Heart left ventricle (tissue), 16 donors: ENCODE measurements around the gene TECPR2. TPM values are rescaled to one million over a fixed set of nuclear protein-coding genes. Genes with fewer than 3 reads are reported as not detected.
A peak's percentile ranks its signal among the peaks of the same experiment; 100 is the strongest.
"Not testable (repeated sequence)": the region's sequence is repeated elsewhere in the genome, so short reads cannot be mapped to it uniquely, and the experiment has no call there.

Source experiments
- ATAC-seq, 4 donors: fragments of 200-7000 bp; cut with Tn5 transposase; one replicate each; pipeline ENCODE4 v1.9.1; 2020 to 2022; ENCODE audit warnings: moderate library complexity in 4 of 4, mild to moderate bottlenecking in 3 of 4, moderate number of reproducible peaks in 1 of 4
- DNase-seq, 5 donors: peaks; one replicate each; pipeline ENCODE4 v3.0.0-alpha.2; 2020
- H3K27ac ChIP-seq, 12 donors: fragments of 200-600 bp; sonication (generic) in 4 of 12; one replicate each; pipeline versions ENCODE4 v1.5.0 to v1.8.0; 2016 to 2022; ENCODE audit warnings: mild to moderate bottlenecking in 2 of 12
- H3K27me3 ChIP-seq, 9 donors: fragments of 200-600 bp; sonication (generic) in 2 of 9; one replicate each; pipeline versions ENCODE4 v1.5.1 to v1.8.0; 2016 to 2022; ENCODE audit warnings: mild to moderate bottlenecking in 3 of 9
- H3K36me3 ChIP-seq, 9 donors: fragments of 200-600 bp; sonication (generic) in 2 of 9; one replicate each; pipeline versions ENCODE4 v1.5.0 to v1.8.0; 2018 to 2022; ENCODE audit warnings: mild to moderate bottlenecking in 2 of 9
- H3K4me1 ChIP-seq, 12 donors: fragments of 200-600 bp; sonication (generic) in 4 of 12; one replicate each; pipeline versions ENCODE4 v1.5.0 to v1.8.0; 2016 to 2022; ENCODE audit warnings: mild to moderate bottlenecking in 3 of 12
- H3K4me3 ChIP-seq, 12 donors: fragments of 200-600 bp; sonication (generic) in 4 of 12; one replicate each; pipeline versions ENCODE4 v1.5.0 to v1.8.0; 2017 to 2022; ENCODE audit warnings: mild to moderate bottlenecking in 9 of 12, moderate library complexity in 4 of 12
- H3K9me3 ChIP-seq, 12 donors: fragments of 200-600 bp; sonication (generic) in 4 of 12; one replicate each; pipeline versions ENCODE4 v1.5.0 to v1.8.0; 2016 to 2022; ENCODE audit warnings: mild to moderate bottlenecking in 1 of 12
- POLR2A ChIP-seq, 2 donors: fragments of 450-650 bp; IDR thresholded peaks; one replicate each; pipeline ENCODE4 v1.6.1; 2017; ENCODE audit warnings: antibody characterized with exemption in 2 of 2, mild to moderate bottlenecking in 2 of 2, moderate library complexity in 2 of 2
- WGBS, 4 donors: extraction: QIAGEN DNeasy Blood & Tissue Kit in 2 of 4; methylation state at CpG; one replicate each; pipeline versions ENCODE4 v1.1.5 to v1.1.7; 2013 to 2018; 5-methylcytosine and 5-hydroxymethylcytosine counted together
- intact Hi-C, 10 donors: fragments of 100-400 bp; cut with DNase I; formaldehyde crosslinking; loops; one replicate each; pipeline versions ENCODE4 v1.11.1 to v1.14.2; 2022
- polyA plus RNA-seq, 2 donors: library from polyadenylated mRNA; stranded (reverse); fragments of 200-250 nt; gene quantifications; one replicate each; pipeline ENCODE4 v1.2.3, GENCODE V29; 2013
- total RNA-seq, 9 donors: library from RNA; depleted of rRNA in 2 of 9; stranded (reverse); fragments of >200 nt in 2 of 9; fragmentation: NEBNext Ultra II Directional in 3 of 9; extraction: Animal tissue kit (Norgen Biotek cat#: 25700) in 3 of 9; gene quantifications; one replicate each; pipeline versions ENCODE4 v1.1.0 to v1.2.4, GENCODE V29; 2016 to 2023
- TF ChIP-seq, protein P1 (sequence below), 12 donors: fragments of 200-600 bp; sonication (generic) in 4 of 12; IDR thresholded peaks; one replicate each; pipeline versions ENCODE4 v1.5.0 to v1.8.0; 2018 to 2022; ENCODE audit warnings: antibody characterized with exemption in 12 of 12, mild to moderate bottlenecking in 5 of 12
- donor health status: ischemic (EF 13 %, LVEDD 7.1; RV severe dilation, severe dysfunction).
- donor health status: healthy with polysubstance abuse.
- donor health status: DM: no; HTN: yes; CAD: no.
- donor health status: DM: no; HTN: no; CAD: no.
- donor health status: ischemic (EF 25% LVEDD 6.9; RV normal size, moderate dysfunction).
- donor health status: ischemic (EF 25% LVEDD 5.7; RV mildly dilated, moderate dysfunction).
- donor health status: healthy.
- donor health status: DM: yes; HTN: yes; CAD: no.
- donor health status: ischemic (EF 35%, LVEDD 5.7; RV mildly dilated, moderate dysfunction).
- donor health status: nonischemic (EF 11% LVEDD 7.7; RV severe dilation, severe dysfunction).
- donor health status: DM: yes; HTN: yes; CAD: no.
- donor health status: PGD.
- donor health status: ischemic (EF 29% LVEDD 5.4; RV normal size, mild dysfunction).
- donor health status: nonischemic (EF 23%, LVEDD 6.1; RV moderate dilation, normal function).

The TECPR2 gene
- total and polyA plus RNA-seq, 11 donors: 9.9 to 30.6 (median 22.3) TPM

DNA sequence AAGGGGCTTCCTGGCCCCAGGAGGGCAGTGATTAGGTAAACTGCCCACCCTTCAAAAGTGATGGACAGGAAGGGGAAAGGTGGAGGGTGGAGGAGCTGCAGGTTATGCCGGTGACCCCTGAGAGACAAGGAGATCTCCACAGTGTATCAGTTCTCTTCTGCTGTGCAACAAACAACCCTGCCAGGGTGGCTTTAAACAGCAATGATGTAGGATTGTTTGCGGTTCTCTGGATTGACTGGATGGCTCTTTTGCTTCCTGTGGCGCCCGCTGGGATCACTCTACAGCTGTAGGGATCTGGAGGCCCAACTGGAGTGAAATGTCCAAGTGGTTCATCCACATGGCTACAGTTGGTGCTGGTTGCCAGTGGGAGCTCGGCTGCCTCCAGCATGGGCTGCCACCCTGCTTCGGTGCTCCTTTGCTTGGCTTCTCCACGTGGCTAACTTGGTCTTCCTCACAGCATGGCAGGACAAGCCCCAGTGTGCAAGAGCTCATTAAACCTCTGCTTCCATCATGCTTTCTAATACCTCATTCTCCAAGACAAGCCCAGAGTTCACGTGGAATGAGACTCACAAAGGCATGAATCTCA lies 155.4 kb downstream of the TECPR2 start:
- no peak overlapping the region for H3K4me3 ChIP-seq
- intact Hi-C loops: loop anchor here in 6 of 10 donors (5.0 to 10.0 kb wide), 5 partner anchors 153 to 201 kb away; partner anchors contain the start of genes CINP (in 5 of the 6), TECPR2 (in 5 of the 6) and ZNF839 (in 2 of the 6)
- TF ChIP-seq POLR2A (IDR thresholded peaks at IDR 0.05): no peak
- TF ChIP-seq, protein P1, sequence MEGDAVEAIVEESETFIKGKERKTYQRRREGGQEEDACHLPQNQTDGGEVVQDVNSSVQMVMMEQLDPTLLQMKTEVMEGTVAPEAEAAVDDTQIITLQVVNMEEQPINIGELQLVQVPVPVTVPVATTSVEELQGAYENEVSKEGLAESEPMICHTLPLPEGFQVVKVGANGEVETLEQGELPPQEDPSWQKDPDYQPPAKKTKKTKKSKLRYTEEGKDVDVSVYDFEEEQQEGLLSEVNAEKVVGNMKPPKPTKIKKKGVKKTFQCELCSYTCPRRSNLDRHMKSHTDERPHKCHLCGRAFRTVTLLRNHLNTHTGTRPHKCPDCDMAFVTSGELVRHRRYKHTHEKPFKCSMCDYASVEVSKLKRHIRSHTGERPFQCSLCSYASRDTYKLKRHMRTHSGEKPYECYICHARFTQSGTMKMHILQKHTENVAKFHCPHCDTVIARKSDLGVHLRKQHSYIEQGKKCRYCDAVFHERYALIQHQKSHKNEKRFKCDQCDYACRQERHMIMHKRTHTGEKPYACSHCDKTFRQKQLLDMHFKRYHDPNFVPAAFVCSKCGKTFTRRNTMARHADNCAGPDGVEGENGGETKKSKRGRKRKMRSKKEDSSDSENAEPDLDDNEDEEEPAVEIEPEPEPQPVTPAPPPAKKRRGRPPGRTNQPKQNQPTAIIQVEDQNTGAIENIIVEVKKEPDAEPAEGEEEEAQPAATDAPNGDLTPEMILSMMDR (IDR thresholded peaks at IDR 0.05): no peak
- H3K36me3 ChIP-seq: no peaks in the 10 kb centered on the region
- ATAC-seq (no peak), DNase-seq (no peak)
- no peak overlapping the region for H3K27ac ChIP-seq
- WGBS, 4 donors: 89 to 97% (median 91%) methylated on average over 7 to 8 of the region's 8 CpGs
- H3K27me3 ChIP-seq: no peaks in the 10 kb centered on the region
- no peaks in the 10 kb centered on the region for H3K9me3 ChIP-seq
- H3K4me1 ChIP-seq: peaks cover 0 to 14% (median 4%) of the 10 kb centered on the region in 12 donors

DNA sequence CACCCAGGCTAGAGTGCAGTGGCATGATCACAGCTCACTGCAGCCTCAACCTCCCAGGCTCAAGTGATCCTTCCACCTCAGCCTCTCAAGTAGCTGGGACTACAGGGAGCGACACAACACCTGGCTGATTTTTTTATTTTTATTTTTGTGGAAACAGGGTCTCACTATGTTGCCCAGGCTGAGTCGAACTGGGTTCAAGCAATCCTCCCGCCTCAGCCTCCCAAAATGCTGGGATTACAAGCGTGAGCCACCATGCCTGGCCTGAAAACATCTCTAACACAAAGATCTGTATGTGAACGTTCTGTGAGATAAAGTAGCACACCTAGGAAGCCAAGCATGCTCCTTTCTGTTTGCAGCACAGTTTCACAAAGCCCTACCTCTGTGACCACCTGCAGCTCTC lies 157.0 kb downstream of the TECPR2 start:
- peaks cover 0 to 27% (median 12%) of the 10 kb centered on the region in 12 donors for H3K4me1 ChIP-seq
- not testable (repeated sequence) for H3K27me3 ChIP-seq, H3K9me3 ChIP-seq, H3K27ac ChIP-seq, ATAC-seq, H3K36me3 ChIP-seq, DNase-seq, H3K4me3 ChIP-seq
- 83 to 91% (median 87%) methylated on average over 5 of the region's 5 CpGs for WGBS, 4 donors
- intact Hi-C loops: loop anchor here in 9 of 10 donors (5.0 to 10.0 kb wide), 12 partner anchors 73 to 395 kb away; partner anchors contain the start of genes CINP (in 5 of the 9), TECPR2 (in 5 of the 9), RCOR1 (in 2 of the 9) and ZNF839 (in 2 of the 9)

DNA sequence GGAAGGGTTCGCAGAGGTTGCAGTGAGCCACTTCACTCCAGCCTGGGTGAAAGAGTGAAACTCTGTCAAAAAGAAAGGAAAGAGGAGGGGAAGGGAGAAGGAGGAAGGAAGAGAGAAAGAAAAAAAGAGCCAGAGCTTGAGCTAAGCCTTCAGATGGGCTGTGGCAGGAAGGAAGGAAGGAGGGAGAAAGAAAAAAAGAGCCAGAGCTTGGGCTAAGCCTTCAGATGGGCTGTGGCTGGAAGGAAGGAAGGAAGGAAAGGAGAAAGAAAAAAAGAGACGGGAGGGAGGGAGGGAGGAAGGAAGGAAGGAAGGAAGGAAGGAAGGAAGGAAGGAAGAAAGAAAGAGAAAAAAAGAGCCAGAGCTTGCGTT lies 160.4 kb downstream of the TECPR2 start:
- Histone ChIP-seq H3K27ac (no peak overlapping the region), H3K27me3 (no peaks in the 10 kb centered on the region), H3K9me3 (no peaks in the 10 kb centered on the region), H3K4me3 (no peak overlapping the region), H3K4me1 (peaks cover 0 to 28% (median 8%) of the 10 kb centered on the region in 12 donors), H3K36me3 (no peaks in the 10 kb centered on the region)
- DNase-seq (no peak), ATAC-seq (no peak)
- intact Hi-C loops: loop anchor here in 6 of 10 donors (5.0 to 10.0 kb wide), 7 partner anchors 69 to 392 kb away; partner anchors contain the start of gene RCOR1 (in 2 of the 6)
- TF ChIP-seq, protein P1 (IDR thresholded peaks at IDR 0.05): no peak
- no peak for TF ChIP-seq POLR2A (IDR thresholded peaks at IDR 0.05)
- WGBS, 4 donors: 61 to 71% (median 68%) methylated on average over 3 of the region's 3 CpGs

DNA sequence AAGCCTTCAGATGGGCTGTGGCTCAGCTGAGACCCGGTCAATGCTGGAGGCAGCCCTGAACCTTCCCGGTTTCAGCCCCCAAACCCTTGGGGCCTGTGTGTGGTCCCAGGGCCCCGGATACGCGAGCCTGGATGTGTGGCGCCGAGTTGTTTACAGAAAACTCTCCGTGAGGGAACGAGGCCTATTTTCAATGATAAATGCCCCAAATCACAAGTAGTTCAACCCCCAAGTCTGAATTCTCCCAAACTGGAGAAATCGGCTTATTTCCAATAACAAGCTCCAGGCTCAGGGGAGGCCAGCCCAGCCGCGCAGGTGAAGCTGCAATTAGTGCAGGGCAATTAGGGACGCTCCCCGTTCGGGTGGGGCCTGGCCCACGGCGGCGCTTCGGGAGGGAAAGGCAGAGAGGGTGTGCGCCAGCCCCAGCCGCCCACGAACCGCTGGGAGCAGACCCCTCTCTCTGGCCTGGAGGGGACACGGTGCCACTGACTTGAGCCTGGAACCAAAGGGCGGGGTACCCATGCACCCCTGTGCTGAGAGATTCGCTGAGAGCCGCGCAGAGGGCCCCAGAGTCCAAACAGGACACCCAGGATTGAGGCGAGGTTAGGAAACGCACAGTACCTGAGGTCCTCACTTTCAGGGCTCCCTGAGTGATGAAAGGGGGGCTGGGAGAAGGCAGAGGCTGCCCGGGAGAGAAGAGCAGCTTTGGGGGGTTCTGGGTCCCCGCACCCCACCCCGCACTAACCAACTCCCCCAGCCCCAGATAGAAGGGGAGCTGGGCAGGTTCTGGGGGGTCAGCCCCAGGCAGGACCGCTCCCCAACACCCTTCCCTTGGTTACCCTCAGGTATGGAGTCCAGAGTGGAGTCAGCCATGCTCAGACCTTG lies 161.1 kb downstream of the TECPR2 start:
- peaks cover 0 to 28% (median 8%) of the 10 kb centered on the region in 12 donors for H3K4me1 ChIP-seq
- no peaks in the 10 kb centered on the region for H3K27me3 ChIP-seq
- TF ChIP-seq POLR2A (IDR thresholded peaks at IDR 0.05): no peak
- TF ChIP-seq, protein P1 (IDR thresholded peaks at IDR 0.05): no peak
- H3K9me3 ChIP-seq: no peaks in the 10 kb centered on the region
- H3K4me3 ChIP-seq: peak overlapping the region in 10 of 12 donors; percentile 55 to 73 (median 64)
- peak in 2 of 4 donors; percentile 1 to 3 for ATAC-seq
- H3K27ac ChIP-seq: peak overlapping the region in 9 of 12 donors; percentile 10 to 89 (median 81)
- intact Hi-C loops: loop anchor here in 8 of 10 donors (1.0 to 10.0 kb wide), 11 partner anchors 65 to 391 kb away; partner anchors contain the start of gene RCOR1 (in 4 of the 8)
- DNase-seq: peak in 2 of 5 donors; percentile 29 to 66
- 56 to 64% (median 60%) methylated on average over 32 to 34 of the region's 34 CpGs for WGBS, 4 donors
- no peaks in the 10 kb centered on the region for H3K36me3 ChIP-seq
